Left ventricle myocardium inferior (tissue), 1 donor: ENCODE data around the gene MYO1C. TPM values are rescaled to one million over a fixed set of nuclear protein-coding genes. Genes with fewer than 3 reads are reported as not detected.

Experiments used
- DNase-seq: peaks from one replicate; pipeline ENCODE4 v3.0.0-alpha.2; 2020
- H3K27ac ChIP-seq: fragments of 200-600 bp; replicated peaks from 2 replicates; pipeline ENCODE4 v1.8.0; 2021
- H3K27me3 ChIP-seq: fragments of 200-600 bp; 2 replicates; pipeline ENCODE4 v1.8.0; 2021; ENCODE audit warnings: low read depth
- H3K36me3 ChIP-seq: fragments of 200-600 bp; 2 replicates; pipeline ENCODE4 v1.8.0; 2021
- H3K4me1 ChIP-seq: fragments of 200-600 bp; 2 replicates; pipeline ENCODE4 v1.8.0; 2021
- H3K4me3 ChIP-seq: fragments of 200-600 bp; 2 replicates; pipeline ENCODE4 v1.8.0; 2021; ENCODE audit warnings: mild to moderate bottlenecking, moderate library complexity
- H3K9me3 ChIP-seq: fragments of 200-600 bp; replicated peaks from 2 replicates; pipeline ENCODE4 v1.8.0; 2021
- intact Hi-C: fragments of 100-400 bp; cut with micrococcal nuclease; formaldehyde crosslinking; loops from one replicate; pipeline ENCODE4 v1.11.0; 2022
- total RNA-seq: library from RNA; stranded (reverse); fragmentation: NEBNext Ultra II Directional; extraction: Animal tissue kit (Norgen Biotek cat#: 25700); gene quantifications from one replicate; pipeline ENCODE4 v1.2.1, GENCODE V29; 2021
- TF ChIP-seq, protein P1 (sequence below): fragments of 200-600 bp; IDR thresholded peaks from 2 replicates; pipeline ENCODE4 v1.8.0; 2021; ENCODE audit warnings: antibody characterized with exemption, mild to moderate bottlenecking, borderline replicate concordance
- donor health status: DM: no; HTN: yes; CAD: no; lungs with severe emphysema.

MYO1C gene
- total RNA-seq, 1 donor from 2014 or later, result 150 TPM

- intact Hi-C loops, result loop anchor here (5.0 to 10.0 kb wide), 2 partner anchors 64 to 151 kb away; partner anchors contain the start of gene CRK
- Histone ChIP-seq H3K9me3 (no peaks in the 10 kb centered on the region), H3K27ac (no peak overlapping the region), H3K4me3 (no peak overlapping the region), H3K4me1 (peaks cover 41% of the 10 kb centered on the region), H3K36me3 (peaks cover 16% of the 10 kb centered on the region), H3K27me3 (no peaks in the 10 kb centered on the region)
- TF ChIP-seq, protein P1, sequence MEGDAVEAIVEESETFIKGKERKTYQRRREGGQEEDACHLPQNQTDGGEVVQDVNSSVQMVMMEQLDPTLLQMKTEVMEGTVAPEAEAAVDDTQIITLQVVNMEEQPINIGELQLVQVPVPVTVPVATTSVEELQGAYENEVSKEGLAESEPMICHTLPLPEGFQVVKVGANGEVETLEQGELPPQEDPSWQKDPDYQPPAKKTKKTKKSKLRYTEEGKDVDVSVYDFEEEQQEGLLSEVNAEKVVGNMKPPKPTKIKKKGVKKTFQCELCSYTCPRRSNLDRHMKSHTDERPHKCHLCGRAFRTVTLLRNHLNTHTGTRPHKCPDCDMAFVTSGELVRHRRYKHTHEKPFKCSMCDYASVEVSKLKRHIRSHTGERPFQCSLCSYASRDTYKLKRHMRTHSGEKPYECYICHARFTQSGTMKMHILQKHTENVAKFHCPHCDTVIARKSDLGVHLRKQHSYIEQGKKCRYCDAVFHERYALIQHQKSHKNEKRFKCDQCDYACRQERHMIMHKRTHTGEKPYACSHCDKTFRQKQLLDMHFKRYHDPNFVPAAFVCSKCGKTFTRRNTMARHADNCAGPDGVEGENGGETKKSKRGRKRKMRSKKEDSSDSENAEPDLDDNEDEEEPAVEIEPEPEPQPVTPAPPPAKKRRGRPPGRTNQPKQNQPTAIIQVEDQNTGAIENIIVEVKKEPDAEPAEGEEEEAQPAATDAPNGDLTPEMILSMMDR, result no peak
- DNase-seq, result no peak
These were observed 25.9 kb upstream of the MYO1C start for GRCh38 chr17:1518410-1518809.

GRCh38 chr17:1516388-1517161, 24.1 kb upstream of the MYO1C start, which contains the start of gene INPP5K:
INPP5K (minus strand) TSS chr17:1516612; CDS start chr17:1516499, 113 bp downstream.
- peaks cover 60% of the 10 kb centered on the region for H3K4me1 ChIP-seq
- peak within 1 kb of the TSS; percentile 96 for H3K27ac ChIP-seq
- no peaks in the 10 kb centered on the region for H3K9me3 ChIP-seq
- TF ChIP-seq, protein P1, result no peak
- H3K27me3 ChIP-seq, result no peaks in the 10 kb centered on the region
- intact Hi-C loops, result loop anchor here (5.0 to 10.0 kb wide), 2 partner anchors 62 to 149 kb away; partner anchors contain the start of gene CRK
- DNase-seq, result peak; percentile 98
- H3K36me3 ChIP-seq, result peaks cover 15% of the 10 kb centered on the region
- peak within 1 kb of the TSS; percentile 100 for H3K4me3 ChIP-seq

DNA sequence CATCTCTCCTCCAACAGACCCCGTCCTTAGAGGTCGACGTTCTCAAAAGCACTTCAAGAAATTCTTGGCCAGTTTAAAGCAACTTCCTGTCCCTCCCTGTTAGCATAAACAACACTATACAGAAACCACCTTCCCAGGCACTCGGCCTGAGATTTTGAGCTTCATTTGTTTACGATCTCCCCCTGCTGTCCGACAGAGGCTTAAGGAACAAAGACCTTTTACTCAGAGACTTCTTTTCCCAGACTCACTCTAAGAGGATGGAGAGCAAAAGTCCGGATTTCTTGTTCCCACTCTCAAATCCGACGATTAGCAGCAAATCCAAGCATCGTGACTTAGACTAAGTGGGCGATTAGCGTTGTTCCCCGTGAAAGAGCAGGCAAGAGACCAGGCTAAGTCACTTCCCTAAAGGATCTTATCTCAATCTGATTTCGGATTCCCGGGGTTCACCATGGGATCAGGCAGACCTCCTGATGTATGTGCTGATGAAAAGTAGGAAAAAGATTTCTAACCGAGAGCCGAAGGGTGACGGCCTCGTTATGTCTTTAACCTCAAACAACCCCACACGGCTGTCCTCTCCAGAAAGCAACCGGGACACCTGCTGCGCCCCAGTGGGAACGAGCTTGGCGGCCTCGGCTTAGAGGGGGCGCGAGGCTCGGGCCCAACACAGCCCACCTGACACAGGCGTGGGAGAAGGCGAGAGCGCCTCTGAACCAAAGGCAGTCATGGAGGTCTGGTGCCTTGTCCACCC, 23.3 kb upstream of the MYO1C start:
- TF ChIP-seq, protein P1, result peak; percentile 74
- no peaks in the 10 kb centered on the region for H3K9me3 ChIP-seq
- DNase-seq, result no peak
- no peaks in the 10 kb centered on the region for H3K27me3 ChIP-seq
- H3K27ac ChIP-seq, result peak overlapping the region; percentile 96
- peaks cover 67% of the 10 kb centered on the region for H3K4me1 ChIP-seq
- H3K36me3 ChIP-seq, result peaks cover 15% of the 10 kb centered on the region
- peak overlapping the region; percentile 100 for H3K4me3 ChIP-seq
- intact Hi-C loops, result loop anchor here (5.0 to 10.0 kb wide), 2 partner anchors 61 to 149 kb away; partner anchors contain the start of gene CRK

DNA sequence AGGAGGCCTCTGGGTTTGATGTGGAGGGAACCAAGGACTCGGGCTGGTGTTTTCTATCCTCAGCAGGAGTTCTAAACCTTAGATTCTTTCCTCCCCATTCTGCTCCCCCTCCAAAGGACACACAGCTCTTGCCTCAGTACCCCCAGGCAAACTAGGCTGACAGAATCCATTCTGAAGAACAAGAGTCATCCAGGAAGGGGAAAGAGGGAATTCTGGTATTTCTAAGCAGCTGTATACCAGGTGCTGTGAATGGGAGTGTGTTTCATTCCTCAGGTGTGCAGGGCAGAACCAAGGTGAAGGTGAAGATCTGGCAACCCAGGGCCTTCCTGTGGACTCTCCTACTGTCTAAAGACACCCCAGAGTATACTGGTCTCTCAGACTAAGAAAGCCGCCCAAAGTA, 19.9 kb upstream of the MYO1C start:
- H3K36me3 ChIP-seq, result peaks cover 31% of the 10 kb centered on the region
- DNase-seq, result no peak
- no peaks in the 10 kb centered on the region for H3K27me3 ChIP-seq
- H3K4me1 ChIP-seq, result peaks cover 95% of the 10 kb centered on the region
- H3K4me3 ChIP-seq, result peak overlapping the region; percentile 24
- intact Hi-C loops, result loop anchor here (10.0 kb wide), 1 partner anchor 58 kb away; the partner anchor contains the start of gene CRK
- TF ChIP-seq, protein P1, result no peak
- H3K9me3 ChIP-seq, result no peaks in the 10 kb centered on the region
- H3K27ac ChIP-seq, result peak overlapping the region; percentile 96

DNA sequence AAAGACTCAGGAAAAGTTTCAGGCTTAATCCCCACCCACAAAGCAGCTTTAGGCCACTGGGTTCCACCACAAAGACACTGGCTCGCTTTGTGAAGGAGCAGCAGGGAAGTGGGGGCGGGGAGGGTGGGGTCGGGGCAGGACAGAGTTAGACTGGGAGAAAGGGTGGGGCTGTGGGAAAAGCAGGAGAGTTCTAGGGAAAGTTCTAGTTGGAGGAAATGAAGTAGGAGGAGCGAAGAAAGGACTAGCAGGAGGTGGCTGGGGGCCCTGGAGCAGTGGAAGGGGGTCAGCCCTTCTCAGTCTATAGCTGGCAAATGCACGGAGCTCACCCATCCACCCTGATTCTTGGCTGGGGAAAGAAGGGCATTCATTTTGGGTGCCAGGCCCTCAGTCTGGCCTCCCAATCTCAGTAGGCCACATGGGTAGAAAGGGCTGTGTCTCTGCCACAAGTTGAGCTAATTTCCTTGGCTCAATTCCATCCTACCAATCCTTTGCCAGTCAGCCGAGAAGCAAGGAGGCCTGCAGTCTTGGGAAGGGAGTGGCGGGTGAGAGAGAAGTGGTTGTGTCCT, 19.4 kb upstream of the MYO1C start:
- H3K27ac ChIP-seq, result peak overlapping the region; percentile 96
- H3K27me3 ChIP-seq, result no peaks in the 10 kb centered on the region
- DNase-seq, result no peak
- H3K36me3 ChIP-seq, result peaks cover 33% of the 10 kb centered on the region
- H3K4me3 ChIP-seq, result peak overlapping the region; percentile 24
- H3K9me3 ChIP-seq, result no peaks in the 10 kb centered on the region
- peaks cover 95% of the 10 kb centered on the region for H3K4me1 ChIP-seq
- intact Hi-C loops, result loop anchor here (10.0 kb wide), 1 partner anchor 57 kb away; the partner anchor contains the start of gene CRK
- TF ChIP-seq, protein P1, result no peak
